Gastrocnemius medialis (tissue), 4 donors: ENCODE results near the gene VRK2.

Source experiments
- CTCF ChIP-seq, 5 experiments: fragments of 450-650 bp in 3 of 5; fragments of 200-600 bp in 2 of 5; sonication (generic) in 2 of 5; IDR thresholded peaks in 4 of 5; conservative IDR thresholded peaks in 1 of 5; 1 replicate in 4 of 5; 2 replicates in 1 of 5; pipeline ENCODE4 v1.5.1; 2016 to 2019; ENCODE audit warnings: antibody characterized with exemption in 5 of 5, mild to moderate bottlenecking in 3 of 5, moderate library complexity in 3 of 5
- POLR2A ChIP-seq, 2 donors: fragments of 450-650 bp; IDR thresholded peaks; one replicate each; pipeline ENCODE4 v1.6.1; 2017; ENCODE audit warnings: antibody characterized with exemption in 2 of 2, mild to moderate bottlenecking in 2 of 2, moderate library complexity in 2 of 2

GRCh38 chr2:58180635-58181034 lies 134.0 kb downstream of the VRK2 start:
- TF ChIP-seq CTCF (IDR thresholded peaks at IDR 0.05 in 4 of 5, conservative IDR thresholded peaks at IDR 0.05 in 1 of 5) (no peak), POLR2A (IDR thresholded peaks at IDR 0.05) (no peak)
